HG03095 (cell line): ENCODE results near the gene PPIL6.
"Not testable (repeated sequence)": the region's sequence is repeated elsewhere in the genome, so short reads cannot be mapped to it uniquely, and the experiment has no call there.

Experiments
- ATAC-seq: cut with Tn5 transposase; IDR thresholded peaks from one replicate; pipeline ENCODE4 v1.9.1; 2021; ENCODE audit warnings: moderate library complexity; ENCODE audit not compliant: unreplicated experiment

PPIL6 gene

GRCh38 chr6:109467696-109468095 lies 27.3 kb upstream of the PPIL6 start:
- ATAC-seq = no peak

- no peak for ATAC-seq
Observed at GRCh38 chr6:109466212-109466923, 25.9 kb upstream of the PPIL6 start.

DNA sequence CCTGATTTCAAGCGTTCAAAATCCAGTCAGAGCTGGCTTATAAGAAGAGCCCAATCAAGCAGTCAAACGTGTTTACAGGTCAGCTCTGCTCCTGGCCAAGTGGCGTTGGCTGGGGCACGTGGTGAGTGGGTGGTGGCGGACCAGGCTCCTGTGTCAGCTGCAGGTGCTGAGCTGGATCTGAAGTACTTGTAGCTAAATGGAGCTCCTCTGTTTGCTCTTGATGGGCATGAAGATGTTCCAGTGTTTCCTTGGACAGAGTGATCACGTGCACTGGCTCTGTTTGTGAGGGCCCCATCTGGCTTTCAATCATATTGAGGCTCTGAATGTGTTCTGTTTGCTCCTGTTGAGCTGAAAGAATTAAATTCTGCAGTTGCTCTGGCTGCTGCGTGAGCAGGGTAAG lies 25.3 kb upstream of the PPIL6 start:
- ATAC-seq = no peak

DNA sequence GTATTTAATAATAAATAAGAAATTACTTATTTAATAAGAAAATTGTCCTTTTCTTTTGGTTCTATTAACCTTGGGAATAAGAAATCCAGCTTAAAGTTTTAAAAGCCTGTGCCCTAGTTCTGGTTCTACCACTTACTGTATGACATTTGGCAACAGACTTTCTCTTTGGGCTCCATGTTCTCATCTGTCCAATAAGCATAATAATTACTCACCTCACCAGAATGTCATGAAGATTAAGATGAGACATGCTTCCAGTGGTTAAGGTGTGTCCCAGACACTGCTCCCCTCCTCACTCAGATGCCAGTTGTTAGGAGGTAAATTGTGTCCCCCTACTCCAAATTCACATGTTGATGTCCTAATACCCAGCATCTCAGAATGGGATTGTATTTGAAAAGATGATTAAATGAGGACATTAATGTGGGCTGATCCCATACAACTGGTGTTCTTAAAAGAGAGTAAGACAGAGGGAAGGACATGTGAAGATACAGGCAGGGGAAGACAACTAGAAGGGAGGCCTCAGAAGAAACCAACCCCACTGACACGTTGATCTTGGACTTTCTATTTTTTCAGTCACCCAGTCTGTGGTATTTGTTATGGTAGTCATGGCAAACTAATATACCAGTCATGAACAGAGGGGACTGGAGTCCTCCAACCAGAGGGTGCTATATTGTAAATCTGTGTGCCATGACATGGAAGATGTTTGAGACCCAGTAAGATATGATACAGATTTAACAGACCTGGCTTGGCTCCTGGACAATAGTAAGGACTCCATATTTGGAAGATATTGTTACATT lies 21.5 kb upstream of the PPIL6 start:
- no peak for ATAC-seq

GRCh38 chr6:109461205-109461604 lies 20.8 kb upstream of the PPIL6 start:
- ATAC-seq = not testable (repeated sequence)

GRCh38 chr6:109460161-109460829 lies 19.9 kb upstream of the PPIL6 start:
- no peak for ATAC-seq

DNA sequence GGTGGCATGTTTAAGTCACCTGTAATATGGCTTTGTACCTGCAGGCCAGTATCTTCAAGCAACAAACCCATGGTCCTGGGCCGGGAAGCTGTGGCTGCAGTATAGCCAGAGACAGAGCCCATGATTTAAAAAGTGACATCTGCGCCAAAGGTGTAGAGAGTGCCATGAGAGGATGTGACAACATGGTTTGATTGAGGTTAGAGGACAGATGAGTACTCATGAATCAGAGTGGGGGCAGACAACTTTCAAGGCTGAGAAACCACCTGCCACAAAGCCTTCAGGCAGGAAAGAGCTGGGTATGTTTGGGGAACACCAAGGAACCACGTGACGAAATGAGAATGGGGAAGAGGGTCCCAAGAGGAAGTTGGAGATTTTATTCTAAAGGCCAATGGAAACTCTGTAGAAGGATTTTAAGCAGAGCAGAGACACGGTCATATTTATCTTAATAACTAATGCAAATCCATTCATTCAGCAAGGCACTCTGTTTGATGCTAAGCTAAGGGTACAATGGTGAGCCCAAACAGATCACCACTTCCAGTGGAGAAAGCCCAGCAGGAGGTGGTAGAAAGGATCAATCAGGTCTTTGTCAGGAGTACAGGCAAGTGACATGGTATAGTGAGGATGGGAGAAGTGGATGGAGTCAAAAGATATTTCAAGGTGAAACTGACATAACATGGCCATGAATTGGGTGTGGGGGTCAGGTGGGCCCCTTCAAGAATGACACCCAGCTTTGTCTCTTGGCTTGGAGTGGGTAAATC lies 18.5 kb upstream of the PPIL6 start:
- peak; percentile 20 for ATAC-seq

DNA sequence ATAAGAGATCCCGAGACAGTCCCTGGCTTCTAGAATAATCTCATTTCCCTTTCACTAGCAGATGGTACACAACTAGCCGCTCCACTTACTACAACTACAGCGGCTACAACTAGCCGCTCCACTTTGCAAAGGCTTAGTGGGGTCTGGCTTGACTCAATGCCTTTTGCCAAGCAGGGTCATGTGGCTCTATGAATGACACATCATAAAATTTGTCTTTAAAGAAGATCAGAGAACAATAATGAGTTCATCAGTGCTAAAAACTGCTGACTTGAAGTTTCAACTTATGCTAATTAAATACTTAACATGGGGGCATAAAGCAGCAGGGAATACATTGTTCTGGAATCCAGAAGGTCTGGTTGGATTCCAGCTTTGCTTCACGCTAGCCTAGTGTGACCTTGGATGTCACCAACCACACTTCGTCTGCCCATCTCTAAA lies 17.2 kb upstream of the PPIL6 start:
- ATAC-seq = no peak

- ATAC-seq = no peak
Observed at GRCh38 chr6:109456710-109457561, 16.5 kb upstream of the PPIL6 start.

DNA sequence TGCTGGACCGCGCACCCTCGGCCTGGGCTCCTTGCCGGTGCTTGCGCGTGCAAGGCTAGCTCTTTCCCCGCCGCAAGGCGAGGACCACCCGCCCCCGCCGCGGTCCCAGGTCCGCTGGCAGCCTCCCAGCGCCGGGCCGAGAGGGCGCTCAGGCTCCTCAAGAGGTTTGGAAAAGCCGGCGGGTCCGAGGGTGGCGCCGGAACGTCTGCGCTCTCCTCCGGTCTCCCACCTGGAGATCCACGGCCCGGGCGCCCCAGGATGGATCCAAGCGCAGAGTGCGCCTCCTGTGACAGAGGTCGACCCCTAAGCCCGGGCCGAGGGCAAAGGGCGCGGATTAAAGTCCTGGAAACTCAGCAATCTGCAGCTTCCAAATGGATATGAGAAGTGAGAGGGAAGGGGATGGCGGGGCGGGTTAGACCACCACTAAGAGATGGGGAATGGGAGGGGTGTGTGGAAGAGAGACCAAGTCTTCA lies 15.7 kb upstream of the PPIL6 start:
- ATAC-seq = peak; percentile 3

GRCh38 chr6:109455437-109456110 lies 15.1 kb upstream of the PPIL6 start, which contains the start of gene MICAL1:
MICAL1 (minus strand) TSS chr6:109455772; CDS start chr6:109454196, 1,576 bp downstream.
- peak; percentile 46 for ATAC-seq

- ATAC-seq = peak; percentile 28
Observed at GRCh38 chr6:109454496-109455436, 14.3 kb upstream of the PPIL6 start.

- no peak for ATAC-seq
Observed at GRCh38 chr6:109453594-109454495, 13.4 kb upstream of the PPIL6 start.

GRCh38 chr6:109453156-109453555 lies 12.7 kb upstream of the PPIL6 start:
- ATAC-seq = no peak

DNA sequence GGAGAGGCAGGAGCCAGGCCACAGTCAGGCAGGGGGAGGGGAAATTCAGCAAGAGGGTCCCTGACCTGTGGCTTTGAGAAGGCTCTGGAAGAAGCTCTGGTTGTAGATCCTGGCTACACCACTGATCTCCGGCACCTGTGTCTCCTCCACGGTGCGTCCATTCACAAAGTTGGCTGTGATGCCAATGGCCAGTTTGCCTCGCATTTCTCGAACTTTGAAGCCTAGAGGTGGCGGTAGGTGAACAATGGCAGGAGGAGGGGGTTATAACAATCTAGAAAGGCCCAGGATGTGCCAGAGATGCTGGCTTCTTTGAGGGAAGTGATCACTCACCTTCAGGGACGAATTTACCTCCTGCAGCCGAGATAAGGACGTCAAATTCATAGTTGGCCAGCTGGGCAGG lies 11.8 kb upstream of the PPIL6 start:
- no peak for ATAC-seq

- no peak for ATAC-seq
Observed at GRCh38 chr6:109451376-109451775, 10.9 kb upstream of the PPIL6 start.

DNA sequence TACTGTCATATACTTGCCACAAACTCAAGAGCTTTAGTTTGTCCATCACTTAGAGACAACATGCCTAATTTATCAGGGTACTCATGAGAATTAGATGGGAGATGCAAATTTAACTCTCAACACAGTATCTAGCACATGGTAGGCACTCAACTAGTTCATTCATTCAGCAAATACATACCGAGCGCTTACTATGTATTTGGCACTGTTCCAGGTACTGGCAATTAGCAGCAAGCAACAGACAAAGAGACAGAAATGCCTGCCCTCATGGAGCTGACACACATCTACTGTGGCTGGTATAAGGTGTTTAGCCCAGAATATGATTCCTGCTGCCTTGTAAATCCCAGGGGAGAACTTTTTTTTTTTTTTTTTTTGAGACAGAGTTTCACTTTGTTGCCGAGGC lies 10.4 kb upstream of the PPIL6 start:
- ATAC-seq = no peak
